Activated naive CD4-positive, alpha-beta T cell treated with anti-CD3 and anti-CD28 coated beads for 36 hours (primary cell): ENCODE results near the gene MTM1. TPM values are rescaled to one million over a fixed set of nuclear protein-coding genes. Genes with fewer than 3 reads are reported as not detected.

Experiments
- CTCF ChIA-PET: fragments of 350-600 bp; sonication (Branson Sonifier 250); formaldehyde crosslinking; loops from one replicate; lab custom pipeline; 2021; ENCODE audit warnings: antibody characterized with exemption; lab: Charles Lee
- DNase-seq: peaks from one replicate; pipeline ENCODE4 v3.0.0-alpha.2; 2020
- H3K27ac Mint-ChIP-seq: one replicate; pipeline ENCODE4 v1.8.0; 2021; ENCODE audit warnings: mild to moderate bottlenecking, mixed read lengths
- H3K27me3 Mint-ChIP-seq: one replicate; pipeline ENCODE4 v1.8.0; 2021; ENCODE audit warnings: low read depth, mixed read lengths
- H3K36me3 Mint-ChIP-seq: one replicate; pipeline ENCODE4 v1.8.0; 2021; ENCODE audit warnings: low read depth, mixed read lengths
- H3K4me1 Mint-ChIP-seq: one replicate; pipeline ENCODE4 v1.8.0; 2021; ENCODE audit warnings: low read depth, mixed read lengths
- H3K4me3 Mint-ChIP-seq: one replicate; pipeline ENCODE4 v1.8.0; 2021; ENCODE audit warnings: mild to moderate bottlenecking, moderate library complexity, mixed read lengths
- H3K9me3 Mint-ChIP-seq: one replicate; pipeline ENCODE4 v1.8.0; 2021; ENCODE audit warnings: mixed read lengths
- intact Hi-C: fragments of 100-400 bp; cut with micrococcal nuclease; formaldehyde crosslinking; loops from one replicate; pipeline ENCODE4 v1.15.1; 2023
- total RNA-seq, 2 experiments: library from RNA; stranded (reverse); gene quantifications; one replicate each; pipeline ENCODE4 v1.2.3, GENCODE V29; 2021

MTM1 gene
- total RNA-seq, 2 experiments from 2014 or later = 17.8 to 19.2 TPM

GRCh38 chrX:150565551-150565950 lies 2.9 kb upstream of the MTM1 start:
- H3K27ac Mint-ChIP-seq = no peak overlapping the region
- intact Hi-C loops = loop anchor here (5.0 kb wide), 1 partner anchor 1023 kb away; the partner anchor contains the start of gene EOLA1
- no peak overlapping the region for H3K4me3 Mint-ChIP-seq
- H3K36me3 Mint-ChIP-seq = no peaks in the 10 kb centered on the region
- no peaks in the 10 kb centered on the region for H3K27me3 Mint-ChIP-seq
- no peak for DNase-seq
- CTCF ChIA-PET = no interaction called here
- H3K9me3 Mint-ChIP-seq = no peaks in the 10 kb centered on the region
- peaks cover 11% of the 10 kb centered on the region for H3K4me1 Mint-ChIP-seq

GRCh38 chrX:150566734-150567182 lies 1.7 kb upstream of the MTM1 start:
- intact Hi-C loops = loop anchor here (5.0 kb wide), 1 partner anchor 1024 kb away; the partner anchor contains the start of gene EOLA1
- H3K4me1 Mint-ChIP-seq = peaks cover 14% of the 10 kb centered on the region
- no peak overlapping the region for H3K27ac Mint-ChIP-seq
- CTCF ChIA-PET = no interaction called here
- H3K27me3 Mint-ChIP-seq = no peaks in the 10 kb centered on the region
- H3K9me3 Mint-ChIP-seq = no peaks in the 10 kb centered on the region
- H3K4me3 Mint-ChIP-seq = no peak overlapping the region
- DNase-seq = no peak
- H3K36me3 Mint-ChIP-seq = no peaks in the 10 kb centered on the region

DNA sequence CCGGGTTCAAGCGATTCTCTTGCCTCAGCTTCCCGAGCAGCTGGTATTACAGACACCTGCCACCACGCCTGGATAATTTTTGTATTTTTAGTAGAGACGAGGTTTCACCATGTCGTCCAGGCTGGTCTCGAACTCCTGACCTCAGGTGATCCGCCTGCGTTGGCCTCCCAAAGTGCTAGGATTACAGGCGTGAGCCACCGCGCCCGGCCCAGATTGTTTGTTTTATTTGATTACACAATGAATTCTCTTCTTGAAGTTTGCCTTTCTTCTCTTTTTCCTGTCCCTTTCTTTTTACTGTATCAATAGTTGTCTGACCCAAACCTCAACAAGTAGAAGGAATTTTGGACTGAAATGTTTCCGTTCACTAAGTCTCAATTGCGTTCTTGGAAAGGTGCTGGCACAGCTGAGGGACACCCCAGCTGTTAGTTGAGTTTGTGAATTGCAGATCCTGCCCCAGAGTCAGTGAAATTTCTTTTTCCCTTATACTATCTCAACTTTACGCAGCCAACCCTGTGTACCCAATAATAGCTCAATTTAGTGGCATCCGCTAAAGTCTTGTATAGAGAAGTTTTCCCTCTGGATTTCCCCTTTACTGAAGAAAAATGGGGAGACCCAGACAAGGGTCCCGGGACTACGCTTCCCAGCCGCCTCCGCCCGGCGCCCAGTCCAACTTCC lies 639 bp upstream of the MTM1 start:
- Mint-ChIP-seq H3K27ac (no peak overlapping the region), H3K4me1 (peaks cover 25% of the 10 kb centered on the region), H3K36me3 (no peaks in the 10 kb centered on the region), H3K4me3 (peak overlapping the region; percentile 66), H3K27me3 (no peaks in the 10 kb centered on the region), H3K9me3 (no peaks in the 10 kb centered on the region)
- intact Hi-C loops = loop anchor here (1.0 to 5.0 kb wide), 6 partner anchors 21 to 1025 kb away; partner anchors contain the start of genes CD99L2, EOLA1, HMGB3 and MAMLD1
- CTCF ChIA-PET = interaction anchor here (0.8 kb wide), 1 partner anchor 149 kb away, joined by 3 read pairs; no protein-coding TSS in a partner anchor
- DNase-seq = no peak

DNA sequence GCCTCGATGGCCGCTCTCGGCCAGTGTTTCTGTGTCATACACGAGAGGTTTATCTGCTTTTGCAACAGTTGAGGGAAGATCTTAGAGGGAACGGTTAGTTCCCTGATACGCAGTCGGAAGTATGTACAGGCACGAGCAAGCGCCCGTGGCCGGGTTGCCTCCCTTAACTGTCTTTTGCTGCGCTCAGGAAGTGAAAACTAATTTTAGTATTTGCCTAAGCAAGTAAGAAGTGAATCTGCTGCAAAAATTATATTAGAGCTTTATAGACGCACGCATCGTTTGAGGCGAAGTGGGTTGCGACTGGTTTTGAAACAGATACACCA lies 695 bp downstream of the MTM1 start:
- Mint-ChIP-seq H3K27ac (peak overlapping the region; percentile 97), H3K4me1 (peaks cover 38% of the 10 kb centered on the region), H3K27me3 (no peaks in the 10 kb centered on the region), H3K9me3 (no peaks in the 10 kb centered on the region), H3K36me3 (no peaks in the 10 kb centered on the region), H3K4me3 (peak overlapping the region; percentile 78)
- CTCF ChIA-PET = no interaction called here
- intact Hi-C loops = loop anchor here (2.0 to 5.0 kb wide), 3 partner anchors 206 to 1027 kb away; partner anchors contain the start of genes EOLA1, HMGB3 and MAMLD1
- peak; percentile 65 for DNase-seq

GRCh38 chrX:150570512-150570911 lies 2.1 kb downstream of the MTM1 start:
- H3K27ac Mint-ChIP-seq = peak overlapping the region; percentile 97
- H3K36me3 Mint-ChIP-seq = no peaks in the 10 kb centered on the region
- DNase-seq = no peak
- CTCF ChIA-PET = interaction anchor here (1.0 kb wide), 1 partner anchor 122 kb away, joined by 3 read pairs; no protein-coding TSS in a partner anchor
- intact Hi-C loops = no loop called here
- no peaks in the 10 kb centered on the region for H3K9me3 Mint-ChIP-seq
- peak overlapping the region; percentile 78 for H3K4me3 Mint-ChIP-seq
- peaks cover 50% of the 10 kb centered on the region for H3K4me1 Mint-ChIP-seq
- no peaks in the 10 kb centered on the region for H3K27me3 Mint-ChIP-seq

DNA sequence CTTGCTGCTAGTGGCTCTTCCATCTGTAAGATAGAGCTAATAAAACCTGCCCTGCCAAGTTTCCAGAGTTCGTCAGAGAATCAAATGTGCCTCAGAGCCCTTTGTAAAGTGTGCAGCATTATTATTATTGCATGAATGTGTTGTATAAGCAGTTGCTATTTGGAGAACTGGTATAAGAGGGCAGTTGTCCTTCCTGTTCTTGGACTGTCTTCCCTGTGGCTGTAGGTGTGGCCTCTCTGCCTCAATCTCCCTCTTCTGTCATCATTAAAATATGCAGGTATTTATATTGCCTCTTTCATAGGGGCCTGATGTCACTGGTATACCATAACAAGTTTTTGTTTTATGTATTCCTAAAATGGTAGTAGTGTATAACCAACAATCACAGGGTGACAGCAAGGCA lies 3.8 kb downstream of the MTM1 start:
- H3K27me3 Mint-ChIP-seq = no peaks in the 10 kb centered on the region
- no peaks in the 10 kb centered on the region for H3K9me3 Mint-ChIP-seq
- no peak for DNase-seq
- H3K36me3 Mint-ChIP-seq = no peaks in the 10 kb centered on the region
- H3K4me3 Mint-ChIP-seq = peak overlapping the region; percentile 71
- H3K4me1 Mint-ChIP-seq = peaks cover 65% of the 10 kb centered on the region
- CTCF ChIA-PET = interaction anchor here (2.1 kb wide), 1 partner anchor 15 kb away, joined by 8 read pairs; no protein-coding TSS in a partner anchor
- intact Hi-C loops = no loop called here
- H3K27ac Mint-ChIP-seq = peak overlapping the region; percentile 97

DNA sequence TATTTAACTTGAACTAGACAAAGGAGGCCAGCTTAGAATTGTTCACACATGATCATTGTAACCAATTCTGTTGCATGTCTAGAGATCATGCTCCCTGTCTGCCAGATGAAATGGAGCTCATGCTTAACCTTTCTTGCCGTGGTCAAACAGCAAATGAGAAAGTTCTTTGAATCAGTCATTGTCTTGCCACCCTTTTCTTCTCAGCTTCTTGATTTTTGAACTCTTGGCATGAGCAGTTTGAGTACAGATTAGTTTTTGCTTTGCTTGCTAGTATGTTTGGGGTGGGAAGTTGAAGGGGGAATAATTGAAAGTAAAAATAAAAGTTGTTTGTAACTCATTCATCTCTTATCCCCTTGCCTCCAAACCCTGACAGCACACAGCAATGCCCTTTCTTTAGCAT lies 4.7 kb downstream of the MTM1 start:
- Mint-ChIP-seq H3K4me3 (peak overlapping the region; percentile 57), H3K9me3 (no peaks in the 10 kb centered on the region), H3K36me3 (no peaks in the 10 kb centered on the region), H3K27ac (peak overlapping the region; percentile 97), H3K27me3 (no peaks in the 10 kb centered on the region), H3K4me1 (peaks cover 71% of the 10 kb centered on the region)
- no peak for DNase-seq
- CTCF ChIA-PET = interaction anchor here (2.1 kb wide), 1 partner anchor 14 kb away, joined by 8 read pairs; no protein-coding TSS in a partner anchor
- intact Hi-C loops = loop anchor here (1.0 kb wide), 1 partner anchor 14 kb away; no protein-coding TSS in a partner anchor

DNA sequence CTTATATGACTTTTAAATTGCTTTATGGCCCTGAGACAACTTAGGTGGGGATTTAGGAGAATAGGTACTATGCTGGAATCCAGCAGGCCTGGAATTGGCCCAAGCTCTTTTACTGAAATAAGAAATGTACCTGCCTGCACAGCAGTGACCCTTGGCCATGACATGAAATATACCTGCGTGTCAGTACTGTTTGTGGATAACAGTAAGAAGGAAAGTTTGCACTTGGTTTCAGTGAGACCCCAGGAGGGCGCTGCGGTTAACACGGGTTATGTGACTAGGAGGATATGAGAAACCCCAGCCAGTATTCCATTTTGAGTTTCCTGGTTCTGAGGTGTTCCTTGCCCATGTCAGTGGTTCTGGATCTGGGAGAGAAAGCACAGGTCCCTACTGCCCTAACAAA lies 5.3 kb downstream of the MTM1 start:
- intact Hi-C loops = loop anchor here (1.0 to 2.0 kb wide), 3 partner anchors 14 to 307 kb away; no protein-coding TSS in a partner anchor
- H3K27me3 Mint-ChIP-seq = no peaks in the 10 kb centered on the region
- no peaks in the 10 kb centered on the region for H3K9me3 Mint-ChIP-seq
- peak overlapping the region; percentile 97 for H3K27ac Mint-ChIP-seq
- DNase-seq = peak; percentile 43
- peak overlapping the region; percentile 57 for H3K4me3 Mint-ChIP-seq
- CTCF ChIA-PET = interaction anchor here (0.7 to 1.2 kb wide), 2 partner anchors 142 to 212 kb away, joined by 3 read pairs; no protein-coding TSS in a partner anchor
- peaks cover 75% of the 10 kb centered on the region for H3K4me1 Mint-ChIP-seq
- H3K36me3 Mint-ChIP-seq = no peaks in the 10 kb centered on the region

- no peaks in the 10 kb centered on the region for H3K27me3 Mint-ChIP-seq
- intact Hi-C loops = loop anchor here (1.0 to 5.0 kb wide), 7 partner anchors 62 to 823 kb away; partner anchors contain the start of gene VMA21
- CTCF ChIA-PET = interaction anchor here (0.7 to 1.2 kb wide), 2 partner anchors 141 to 213 kb away, joined by 3 read pairs; no protein-coding TSS in a partner anchor
- peaks cover 75% of the 10 kb centered on the region for H3K4me1 Mint-ChIP-seq
- H3K9me3 Mint-ChIP-seq = no peaks in the 10 kb centered on the region
- H3K36me3 Mint-ChIP-seq = no peaks in the 10 kb centered on the region
- peak overlapping the region; percentile 62 for H3K4me3 Mint-ChIP-seq
- peak overlapping the region; percentile 97 for H3K27ac Mint-ChIP-seq
- peak; percentile 54 for DNase-seq
Observed at GRCh38 chrX:150574559-150575418, 6.4 kb downstream of the MTM1 start.

GRCh38 chrX:150575419-150575814 lies 7.0 kb downstream of the MTM1 start:
- Mint-ChIP-seq H3K27me3 (no peaks in the 10 kb centered on the region), H3K9me3 (no peaks in the 10 kb centered on the region), H3K4me1 (peaks cover 76% of the 10 kb centered on the region), H3K27ac (peak overlapping the region; percentile 97), H3K4me3 (peak overlapping the region; percentile 62), H3K36me3 (no peaks in the 10 kb centered on the region)
- DNase-seq = peak; percentile 85
- intact Hi-C loops = loop anchor here (1.0 to 5.0 kb wide), 7 partner anchors 61 to 822 kb away; partner anchors contain the start of gene VMA21
- CTCF ChIA-PET = no interaction called here

DNA sequence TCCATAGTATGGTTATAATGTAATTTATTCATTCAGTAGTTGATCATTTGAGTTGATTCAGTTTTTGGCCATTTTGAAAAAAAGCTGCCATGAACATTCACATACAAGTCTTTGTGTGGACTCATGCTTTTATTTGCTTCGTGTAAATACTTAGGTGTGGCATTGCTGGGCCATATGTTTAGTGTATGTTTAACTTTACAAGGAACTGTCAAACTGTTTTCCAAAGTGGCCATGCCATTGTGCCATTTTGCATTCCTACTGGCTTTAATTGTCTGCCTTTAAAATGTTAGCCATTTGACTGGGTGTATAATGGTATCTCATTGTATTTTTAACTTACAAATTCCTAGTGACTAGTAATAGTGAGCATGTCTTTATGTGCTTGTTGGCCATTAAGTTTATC lies 8.8 kb downstream of the MTM1 start:
- CTCF ChIA-PET = no interaction called here
- no peak overlapping the region for H3K4me3 Mint-ChIP-seq
- intact Hi-C loops = loop anchor here (5.0 kb wide), 1 partner anchor 820 kb away; the partner anchor contains the start of gene VMA21

More for the DNA sequence above, 8.8 kb downstream of the MTM1 start:
- no peaks in the 10 kb centered on the region for H3K27me3 Mint-ChIP-seq
- peaks cover 76% of the 10 kb centered on the region for H3K4me1 Mint-ChIP-seq
- no peak for DNase-seq
- peak overlapping the region; percentile 97 for H3K27ac Mint-ChIP-seq
- no peaks in the 10 kb centered on the region for H3K36me3 Mint-ChIP-seq
- H3K9me3 Mint-ChIP-seq = no peaks in the 10 kb centered on the region
